ENCODE results near the gene KANSL2.
A peak's percentile ranks its signal among the peaks of the same experiment; 100 is the strongest.
"Not testable (repeated sequence)": the region's sequence is repeated elsewhere in the genome, so short reads cannot be mapped to it uniquely, and the experiment has no call there.

KANSL2 gene

GRCh38 chr12:48681399-48681709 lies 684 bp downstream of the KANSL2 start:
- no peak for TF ChIP-seq CTCF (IDR thresholded peaks at IDR 0.05; ENCODE audit: low read depth, low read length)
- H3K4me3 ChIP-seq (ENCODE audit: low read depth, low read length) = peak overlapping the region; percentile 98

- no peak for TF ChIP-seq CTCF (IDR thresholded peaks at IDR 0.05; ENCODE audit: low read depth, low read length)
Observed at GRCh38 chr12:48680861-48681260, 1.2 kb downstream of the KANSL2 start.

GRCh38 chr12:48678551-48679185 lies 3.4 kb downstream of the KANSL2 start:
- no peak overlapping the region for H3K4me3 ChIP-seq (ENCODE audit: low read depth, low read length)
- TF ChIP-seq CTCF (IDR thresholded peaks at IDR 0.05; ENCODE audit: low read depth, low read length) = no peak

More at GRCh38 chr12:48680861-48681260, 1.2 kb downstream of the KANSL2 start:
- peak overlapping the region; percentile 98 for H3K4me3 ChIP-seq (ENCODE audit: low read depth, low read length)

- no peak overlapping the region for H3K4me3 ChIP-seq (ENCODE audit: low read depth, low read length)
- no peak for TF ChIP-seq CTCF (IDR thresholded peaks at IDR 0.05; ENCODE audit: low read depth, low read length)
Observed at GRCh38 chr12:48671231-48671856, 10.7 kb downstream of the KANSL2 start.

GRCh38 chr12:48668996-48669395 lies 13.0 kb downstream of the KANSL2 start:
- no peak overlapping the region for H3K4me3 ChIP-seq (ENCODE audit: low read depth, low read length)
- TF ChIP-seq CTCF (IDR thresholded peaks at IDR 0.05; ENCODE audit: low read depth, low read length) = no peak

GRCh38 chr12:48659863-48660262 lies 22.2 kb downstream of the KANSL2 start:
- TF ChIP-seq CTCF (IDR thresholded peaks at IDR 0.05; ENCODE audit: low read depth, low read length) = no peak
- no peak overlapping the region for H3K4me3 ChIP-seq (ENCODE audit: low read depth, low read length)

- no peak for TF ChIP-seq CTCF (IDR thresholded peaks at IDR 0.05; ENCODE audit: low read depth, low read length)
- no peak overlapping the region for H3K4me3 ChIP-seq (ENCODE audit: low read depth, low read length)
Observed at GRCh38 chr12:48651681-48652080, 30.4 kb downstream of the KANSL2 start.

- H3K4me3 ChIP-seq (ENCODE audit: low read depth, low read length) = not testable (repeated sequence)
Observed at GRCh38 chr12:48645354-48645753, 36.7 kb downstream of the KANSL2 start.
